Parathyroid adenoma (tissue), 2 donors: Measurements from ENCODE around the gene C19orf81.

Experiments used
- H2AFZ ChIP-seq: fragments of 300-600 bp; sonication (generic); one replicate; pipeline ENCODE4 v1.7.0; 2017; ENCODE audit warnings: antibody characterized with exemption, mild to moderate bottlenecking
- H3K27ac ChIP-seq: fragments of 300-600 bp; sonication (generic); one replicate; pipeline ENCODE4 v1.7.0; 2017
- H3K27me3 ChIP-seq: fragments of 300-600 bp; sonication (generic); one replicate; pipeline ENCODE4 v1.7.0; 2017; ENCODE audit warnings: low read length; ENCODE audit not compliant: control insufficient read depth, insufficient read depth
- H3K36me3 ChIP-seq: fragments of 300-600 bp; sonication (generic); one replicate; pipeline ENCODE4 v1.7.0; 2017; ENCODE audit warnings: low read length; ENCODE audit not compliant: control insufficient read depth, insufficient read depth
- H3K4me1 ChIP-seq: fragments of 300-600 bp; sonication (generic); one replicate; pipeline ENCODE4 v1.7.0; 2017; ENCODE audit warnings: control low read depth
- H3K4me2 ChIP-seq: fragments of 300-600 bp; sonication (generic); one replicate; pipeline ENCODE4 v1.7.0; 2017; ENCODE audit warnings: low read length
- H3K4me3 ChIP-seq: fragments of 300-600 bp; sonication (generic); one replicate; pipeline ENCODE4 v1.7.0; 2017; ENCODE audit warnings: low read depth, low read length
- H3K79me2 ChIP-seq: fragments of 300-600 bp; sonication (generic); one replicate; pipeline ENCODE4 v1.7.0; 2017; ENCODE audit warnings: control low read depth
- H3K9ac ChIP-seq: fragments of 300-600 bp; sonication (generic); one replicate; pipeline ENCODE4 v1.7.0; 2017; ENCODE audit warnings: mild to moderate bottlenecking
- H3K9me3 ChIP-seq: fragments of 300-600 bp; sonication (generic); one replicate; pipeline ENCODE4 v1.7.0; 2017; ENCODE audit warnings: low read length; ENCODE audit not compliant: control insufficient read depth
- CTCF ChIP-seq: fragments of 300-600 bp; sonication (generic); IDR thresholded peaks from one replicate; pipeline ENCODE4 v1.7.0; 2017; ENCODE audit warnings: antibody characterized with exemption, mild to moderate bottlenecking
- donor health status: primary hyperparathyroidism.

C19orf81 gene

GRCh38 chr19:50702158-50702870 is 53.1 kb downstream of the C19orf81 start:
- Histone ChIP-seq H2AFZ (no peak overlapping the region), H3K4me3 (no peak overlapping the region), H3K4me2 (no peak overlapping the region), H3K27me3 (no peaks in the 10 kb centered on the region), H3K36me3 (no peaks in the 10 kb centered on the region), H3K9ac (no peak overlapping the region), H3K27ac (no peak overlapping the region), H3K4me1 (no peaks in the 10 kb centered on the region), H3K9me3 (no peaks in the 10 kb centered on the region), H3K79me2 (no peaks in the 10 kb centered on the region)
- TF ChIP-seq CTCF, result no peak

- no peak for TF ChIP-seq CTCF
- H3K27ac ChIP-seq, result no peak overlapping the region
Observed at GRCh38 chr19:50702871-50703829, 53.9 kb downstream of the C19orf81 start.

GRCh38 chr19:50703915-50704796 is 54.9 kb downstream of the C19orf81 start:
- no peak overlapping the region for H3K9ac ChIP-seq
- H3K4me3 ChIP-seq, result no peak overlapping the region
- no peaks in the 10 kb centered on the region for H3K79me2 ChIP-seq
- no peaks in the 10 kb centered on the region for H3K9me3 ChIP-seq
- H2AFZ ChIP-seq, result no peak overlapping the region
- TF ChIP-seq CTCF, result peak; percentile 11
- H3K36me3 ChIP-seq, result no peaks in the 10 kb centered on the region
- H3K4me1 ChIP-seq, result no peaks in the 10 kb centered on the region
- no peaks in the 10 kb centered on the region for H3K27me3 ChIP-seq
- H3K27ac ChIP-seq, result no peak overlapping the region
- no peak overlapping the region for H3K4me2 ChIP-seq

More at GRCh38 chr19:50702871-50703829, 53.9 kb downstream of the C19orf81 start:
- no peak overlapping the region for H2AFZ ChIP-seq
- H3K9me3 ChIP-seq, result no peaks in the 10 kb centered on the region
- no peaks in the 10 kb centered on the region for H3K27me3 ChIP-seq
- H3K9ac ChIP-seq, result no peak overlapping the region
- no peaks in the 10 kb centered on the region for H3K4me1 ChIP-seq
- no peak overlapping the region for H3K4me3 ChIP-seq
- H3K79me2 ChIP-seq, result no peaks in the 10 kb centered on the region
- H3K4me2 ChIP-seq, result no peak overlapping the region
- no peaks in the 10 kb centered on the region for H3K36me3 ChIP-seq

- Histone ChIP-seq H3K79me2 (no peaks in the 10 kb centered on the region), H2AFZ (no peak overlapping the region), H3K27ac (no peak overlapping the region), H3K4me2 (no peak overlapping the region), H3K27me3 (no peaks in the 10 kb centered on the region), H3K9ac (no peak overlapping the region), H3K9me3 (no peaks in the 10 kb centered on the region), H3K4me3 (no peak overlapping the region), H3K4me1 (no peaks in the 10 kb centered on the region), H3K36me3 (no peaks in the 10 kb centered on the region)
- peak; percentile 84 for TF ChIP-seq CTCF
Observed at GRCh38 chr19:50705422-50706019, 56.3 kb downstream of the C19orf81 start.
